Activated B cell treated with CpG ODN at 0.5 μM for 24 hours (primary cell): ENCODE results near the gene CCDC6. TPM values are rescaled to one million over a fixed set of nuclear protein-coding genes. Genes with fewer than 3 reads are reported as not detected.

Source experiments
- ATAC-seq: fragments of 200-7000 bp; cut with Tn5 transposase; one replicate; pipeline ENCODE4 v1.10.0; 2021; ENCODE audit warnings: low read depth, mild to moderate bottlenecking, moderate library complexity
- CTCF ChIA-PET: fragments of 350-600 bp; sonication (Branson Sonifier 250); formaldehyde crosslinking; loops from one replicate; lab custom pipeline; 2021; ENCODE audit warnings: antibody characterized with exemption; lab: Charles Lee
- POLR2A ChIA-PET: fragments of 350-600 bp; sonication (Branson Sonifier 250); formaldehyde crosslinking; loops from one replicate; lab custom pipeline; 2021; ENCODE audit warnings: antibody characterized with exemption; lab: Charles Lee
- DNase-seq: peaks from one replicate; pipeline ENCODE4 v3.0.0; 2022
- H3K27ac Mint-ChIP-seq: one replicate; pipeline ENCODE4 v1.8.0; 2020; ENCODE audit warnings: mixed read lengths
- H3K27me3 Mint-ChIP-seq: one replicate; pipeline ENCODE4 v1.8.0; 2021; ENCODE audit warnings: mixed read lengths
- H3K36me3 Mint-ChIP-seq: one replicate; pipeline ENCODE4 v1.8.0; 2021; ENCODE audit warnings: low read depth, mixed read lengths
- H3K4me1 Mint-ChIP-seq: one replicate; pipeline ENCODE4 v1.8.0; 2021; ENCODE audit warnings: mixed read lengths
- H3K4me3 Mint-ChIP-seq: one replicate; pipeline ENCODE4 v1.8.0; 2020; ENCODE audit warnings: mild to moderate bottlenecking, mixed read lengths
- H3K9me3 Mint-ChIP-seq: one replicate; pipeline ENCODE4 v1.8.0; 2020; ENCODE audit warnings: mixed read lengths
- intact Hi-C: fragments of 100-400 bp; cut with micrococcal nuclease; formaldehyde crosslinking; loops from one replicate; pipeline ENCODE4 v1.15.1; 2024
- total RNA-seq: library from RNA; stranded (reverse); gene quantifications from 2 replicates; pipeline ENCODE4 v1.2.3, GENCODE V29; 2022
- TF ChIP-seq, protein P1 (sequence below): fragments of 200-600 bp; IDR thresholded peaks from one replicate; pipeline ENCODE4 v1.8.0; 2022; ENCODE audit warnings: antibody characterized with exemption, mild to moderate bottlenecking

Gene CCDC6
- total RNA-seq, 1 donor from 2014 or later, result 32.2 TPM

- Mint-ChIP-seq H3K36me3 (peaks cover 53% of the 10 kb centered on the region), H3K9me3 (no peaks in the 10 kb centered on the region), H3K4me1 (peaks cover 16% of the 10 kb centered on the region), H3K4me3 (no peak overlapping the region), H3K27ac (no peak overlapping the region), H3K27me3 (no peaks in the 10 kb centered on the region)
- ChIA-PET POLR2A (no interaction called here), CTCF (interaction anchor here (1.0 to 1.3 kb wide), 3 partner anchors 9 to 12 kb away, joined by 3 to 5 read pairs (median 3); no protein-coding TSS in a partner anchor)
- ATAC-seq (no peak), DNase-seq (no peak)
- TF ChIP-seq, protein P1, sequence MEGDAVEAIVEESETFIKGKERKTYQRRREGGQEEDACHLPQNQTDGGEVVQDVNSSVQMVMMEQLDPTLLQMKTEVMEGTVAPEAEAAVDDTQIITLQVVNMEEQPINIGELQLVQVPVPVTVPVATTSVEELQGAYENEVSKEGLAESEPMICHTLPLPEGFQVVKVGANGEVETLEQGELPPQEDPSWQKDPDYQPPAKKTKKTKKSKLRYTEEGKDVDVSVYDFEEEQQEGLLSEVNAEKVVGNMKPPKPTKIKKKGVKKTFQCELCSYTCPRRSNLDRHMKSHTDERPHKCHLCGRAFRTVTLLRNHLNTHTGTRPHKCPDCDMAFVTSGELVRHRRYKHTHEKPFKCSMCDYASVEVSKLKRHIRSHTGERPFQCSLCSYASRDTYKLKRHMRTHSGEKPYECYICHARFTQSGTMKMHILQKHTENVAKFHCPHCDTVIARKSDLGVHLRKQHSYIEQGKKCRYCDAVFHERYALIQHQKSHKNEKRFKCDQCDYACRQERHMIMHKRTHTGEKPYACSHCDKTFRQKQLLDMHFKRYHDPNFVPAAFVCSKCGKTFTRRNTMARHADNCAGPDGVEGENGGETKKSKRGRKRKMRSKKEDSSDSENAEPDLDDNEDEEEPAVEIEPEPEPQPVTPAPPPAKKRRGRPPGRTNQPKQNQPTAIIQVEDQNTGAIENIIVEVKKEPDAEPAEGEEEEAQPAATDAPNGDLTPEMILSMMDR, result no peak
- intact Hi-C loops, result no loop called here
Measured at GRCh38 chr10:59819265-59819664, 87.1 kb downstream of the CCDC6 start.

DNA sequence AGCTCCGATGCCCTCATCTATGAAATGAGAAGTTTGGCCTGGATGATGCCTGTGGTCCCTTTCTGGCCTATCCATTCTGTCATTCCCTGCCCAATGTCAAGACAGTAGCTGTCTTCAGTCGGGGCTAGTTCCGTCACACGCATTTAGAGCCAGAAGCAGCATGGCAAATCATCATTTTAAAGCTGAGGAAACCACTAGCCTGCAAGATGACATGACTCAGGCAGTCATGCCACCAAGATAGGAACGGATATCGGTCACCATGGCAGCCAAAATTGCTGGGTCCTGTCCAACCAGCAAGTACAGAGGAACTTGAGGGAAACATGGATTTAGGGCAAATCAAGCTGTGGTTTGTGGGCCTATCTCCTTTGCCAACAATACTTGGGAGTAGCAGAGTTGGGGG, 88.6 kb downstream of the CCDC6 start:
- H3K4me3 Mint-ChIP-seq, result no peak overlapping the region
- H3K4me1 Mint-ChIP-seq, result peaks cover 12% of the 10 kb centered on the region
- ChIA-PET CTCF (interaction anchor here (1.2 to 1.3 kb wide), 2 partner anchors 13 kb away, joined by 3 read pairs; no protein-coding TSS in a partner anchor), POLR2A (no interaction called here)
- no peaks in the 10 kb centered on the region for H3K9me3 Mint-ChIP-seq
- H3K27ac Mint-ChIP-seq, result no peak overlapping the region
- TF ChIP-seq, protein P1, result no peak
- intact Hi-C loops, result no loop called here
- peaks cover 58% of the 10 kb centered on the region for H3K36me3 Mint-ChIP-seq
- ATAC-seq (no peak), DNase-seq (no peak)
- H3K27me3 Mint-ChIP-seq, result no peaks in the 10 kb centered on the region

- no peak overlapping the region for H3K4me3 Mint-ChIP-seq
- H3K4me1 Mint-ChIP-seq, result peaks cover 2% of the 10 kb centered on the region
- DNase-seq, result no peak
- no peaks in the 10 kb centered on the region for H3K9me3 Mint-ChIP-seq
- H3K27ac Mint-ChIP-seq, result no peak overlapping the region
- H3K27me3 Mint-ChIP-seq, result no peaks in the 10 kb centered on the region
- POLR2A ChIA-PET, result no interaction called here
- CTCF ChIA-PET, result no interaction called here
- ATAC-seq, result no peak
- H3K36me3 Mint-ChIP-seq, result peaks cover 70% of the 10 kb centered on the region
- intact Hi-C loops, result no loop called here
- TF ChIP-seq, protein P1, result no peak
Measured at GRCh38 chr10:59814878-59815277, 91.5 kb downstream of the CCDC6 start.

GRCh38 chr10:59812519-59813122, 93.7 kb downstream of the CCDC6 start:
- H3K27me3 Mint-ChIP-seq, result no peaks in the 10 kb centered on the region
- H3K4me1 Mint-ChIP-seq, result peaks cover 11% of the 10 kb centered on the region
- ATAC-seq (no peak), DNase-seq (no peak)
- ChIA-PET CTCF (interaction anchor here (1.5 kb wide), 2 partner anchors 12 to 95 kb away, joined by 3 read pairs; no protein-coding TSS in a partner anchor), POLR2A (no interaction called here)
- TF ChIP-seq, protein P1, result no peak
- intact Hi-C loops, result no loop called here
- H3K36me3 Mint-ChIP-seq, result peaks cover 76% of the 10 kb centered on the region
- H3K4me3 Mint-ChIP-seq, result no peak overlapping the region
- H3K9me3 Mint-ChIP-seq, result no peaks in the 10 kb centered on the region
- no peak overlapping the region for H3K27ac Mint-ChIP-seq

DNA sequence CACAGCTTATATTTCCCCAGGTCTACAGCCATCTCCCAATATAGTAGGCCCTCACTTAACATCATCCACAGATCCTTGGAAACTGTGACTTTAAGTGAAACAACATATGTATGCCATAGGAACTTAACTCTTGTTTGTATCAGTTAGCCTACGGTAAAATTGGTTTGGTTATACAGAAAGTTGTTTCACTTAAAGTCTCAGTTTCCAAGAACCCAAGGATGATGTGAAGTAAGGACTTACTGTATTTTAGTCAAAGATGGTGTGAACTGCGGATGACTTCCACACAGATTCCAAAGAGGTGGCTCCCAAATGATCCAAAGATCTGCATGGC, 96.7 kb downstream of the CCDC6 start:
- peaks cover 92% of the 10 kb centered on the region for H3K36me3 Mint-ChIP-seq
- TF ChIP-seq, protein P1, result no peak
- DNase-seq, result no peak
- H3K27me3 Mint-ChIP-seq, result no peaks in the 10 kb centered on the region
- no peak overlapping the region for H3K4me3 Mint-ChIP-seq
- H3K4me1 Mint-ChIP-seq, result peaks cover 11% of the 10 kb centered on the region
- no peaks in the 10 kb centered on the region for H3K9me3 Mint-ChIP-seq
- CTCF ChIA-PET, result interaction anchor here (1.0 to 3.6 kb wide), 5 partner anchors 10 to 185 kb away, joined by 3 to 40 read pairs (median 3); no protein-coding TSS in a partner anchor
- POLR2A ChIA-PET, result no interaction called here
- intact Hi-C loops, result loop anchor here (1.0 to 5.0 kb wide), 7 partner anchors 98 to 1027 kb away; partner anchors contain the start of gene SLC16A9
- ATAC-seq, result no peak
- no peak overlapping the region for H3K27ac Mint-ChIP-seq
